GM18907 (cell line): ENCODE measurements around the gene BDH1.
"Not testable (repeated sequence)": the region's sequence is repeated elsewhere in the genome, so short reads cannot be mapped to it uniquely, and the experiment has no call there.

ENCODE experiments used
- ATAC-seq: cut with Tn5 transposase; IDR thresholded peaks from one replicate; pipeline ENCODE4 v1.9.1; 2021; ENCODE audit warnings: mild to moderate bottlenecking, moderate library complexity; ENCODE audit not compliant: unreplicated experiment

The BDH1 gene

DNA sequence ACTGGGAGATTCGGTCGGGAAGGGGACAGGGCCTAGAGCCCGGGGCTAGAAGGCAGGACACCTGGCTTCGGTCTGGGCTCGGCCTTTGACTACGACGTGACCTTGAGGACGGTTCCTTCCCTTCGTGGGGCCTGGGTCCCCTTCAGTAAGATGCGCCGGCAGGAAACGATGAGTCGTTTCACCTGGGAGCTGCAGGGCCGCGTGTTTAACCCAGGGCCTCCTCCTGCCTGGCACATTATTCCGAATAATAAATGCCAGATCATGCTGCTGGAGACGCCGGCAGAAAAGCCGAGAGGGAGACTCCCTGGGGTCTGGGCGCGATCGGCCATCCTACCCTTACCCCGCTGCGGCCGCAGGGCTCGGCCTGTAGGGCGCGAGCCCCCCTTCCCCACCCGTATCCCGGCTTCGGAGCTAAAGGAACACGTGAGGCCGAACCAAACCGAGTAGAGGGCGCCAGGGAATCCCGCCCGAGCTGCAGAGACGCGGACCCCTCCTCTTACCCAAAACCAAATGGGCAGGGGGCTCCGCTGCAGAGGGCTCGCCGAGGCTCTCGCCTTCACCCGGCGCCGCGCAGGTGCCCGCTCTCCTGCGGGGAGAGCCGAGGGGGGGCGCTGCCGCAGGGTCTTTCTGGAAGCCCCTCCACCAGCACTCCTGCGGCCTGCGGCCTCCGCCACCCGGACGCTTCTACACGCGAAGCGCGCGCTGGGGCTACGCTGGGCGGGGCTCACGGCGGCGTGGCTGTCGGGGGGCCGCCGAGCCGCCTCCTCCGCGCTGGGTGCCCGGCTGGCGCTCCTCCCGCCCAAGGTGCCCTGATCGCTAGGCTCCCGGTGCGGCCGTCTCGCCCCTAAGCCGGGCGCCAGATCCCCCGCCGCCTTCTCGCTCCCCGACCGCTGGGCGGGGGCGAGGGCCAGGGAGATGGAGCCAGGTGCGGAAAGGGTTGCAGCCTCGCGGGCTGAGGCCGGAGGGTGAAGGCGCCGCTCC, at the start of gene BDH1:
Gene BDH1, minus strand, starts transcription at position 688 of the 981 bp plus-strand sequence. CDS start 9,525 bp downstream, outside the sequence.
- ATAC-seq = peak; percentile 40

- ATAC-seq = no peak
Observed at GRCh38 chr3:197603317-197603933, 47.7 kb upstream of the BDH1 start.

GRCh38 chr3:197602351-197602750, 46.6 kb upstream of the BDH1 start:
- not testable (repeated sequence) for ATAC-seq

- ATAC-seq = not testable (repeated sequence)
Observed at GRCh38 chr3:197601566-197601840, 45.7 kb upstream of the BDH1 start.

DNA sequence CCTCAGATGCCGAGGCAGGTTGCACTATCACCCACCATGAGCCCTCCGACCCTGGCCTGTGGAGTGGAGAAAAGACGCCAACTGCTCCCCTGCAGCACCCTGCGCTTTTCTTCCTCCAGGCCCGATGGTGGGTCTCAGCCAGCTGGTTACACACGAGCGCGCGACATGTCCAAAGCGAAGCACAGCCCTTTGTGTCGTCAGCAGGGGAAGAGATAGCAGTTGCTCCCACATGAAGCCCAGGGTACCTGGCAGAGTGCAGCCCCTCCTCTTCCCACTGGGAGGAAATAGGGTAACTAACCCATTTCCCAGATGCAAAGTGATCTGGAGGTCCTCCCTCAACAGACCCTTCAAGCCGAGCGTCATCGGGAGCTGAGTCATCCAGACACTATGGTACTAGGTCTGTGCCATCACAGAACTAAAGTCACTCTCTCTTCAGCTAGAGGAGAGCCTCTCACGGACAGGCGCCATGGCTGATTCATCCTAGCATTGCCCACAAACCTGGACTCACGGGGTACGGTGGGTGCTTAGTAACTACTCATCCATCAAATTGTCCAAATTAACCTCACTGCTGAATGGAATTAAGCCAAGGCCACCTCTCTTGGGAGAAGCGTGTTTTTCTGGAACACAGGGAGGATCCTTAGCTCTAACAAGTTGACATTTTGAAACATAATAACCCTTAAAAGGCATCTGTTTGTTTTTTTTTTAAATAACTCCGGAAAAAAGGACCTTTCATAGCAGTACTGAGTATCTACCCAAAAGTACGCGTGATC, 45.2 kb upstream of the BDH1 start:
- no peak for ATAC-seq

DNA sequence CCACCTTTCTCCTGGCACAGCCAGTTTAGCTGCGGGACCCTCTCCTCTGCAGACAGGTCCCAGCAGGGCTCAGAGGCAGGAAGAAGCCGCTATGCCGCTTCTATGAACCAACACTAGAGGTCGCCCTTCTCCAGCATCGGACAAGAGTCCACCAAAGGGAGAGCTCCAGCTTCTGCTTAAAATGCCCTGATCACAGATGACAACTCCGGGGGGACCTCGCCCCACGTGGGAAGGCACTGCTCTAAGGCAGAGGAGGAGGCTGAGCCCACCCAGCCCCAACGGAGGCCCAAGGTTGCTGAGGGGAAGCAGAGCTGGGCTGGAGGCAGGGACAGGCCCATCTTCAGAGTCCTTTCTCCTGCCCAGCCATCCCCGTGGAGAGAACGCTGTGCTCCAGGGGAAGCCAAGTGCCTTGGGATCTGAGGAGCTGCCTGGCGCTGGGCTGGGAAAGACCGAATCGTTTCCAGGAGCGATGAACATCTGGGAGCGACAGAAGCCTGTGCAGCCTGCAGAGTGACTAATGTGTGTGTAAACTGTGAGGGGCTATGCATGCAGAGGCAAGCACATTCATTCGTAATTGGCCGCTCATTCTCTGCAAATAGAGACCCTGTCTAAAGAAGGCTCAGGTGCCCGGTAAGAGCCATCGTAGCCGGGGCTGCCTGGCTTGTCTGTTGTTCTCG, 43.5 kb upstream of the BDH1 start:
- peak; percentile 90 for ATAC-seq

GRCh38 chr3:197598404-197598980, 42.7 kb upstream of the BDH1 start:
- no peak for ATAC-seq

DNA sequence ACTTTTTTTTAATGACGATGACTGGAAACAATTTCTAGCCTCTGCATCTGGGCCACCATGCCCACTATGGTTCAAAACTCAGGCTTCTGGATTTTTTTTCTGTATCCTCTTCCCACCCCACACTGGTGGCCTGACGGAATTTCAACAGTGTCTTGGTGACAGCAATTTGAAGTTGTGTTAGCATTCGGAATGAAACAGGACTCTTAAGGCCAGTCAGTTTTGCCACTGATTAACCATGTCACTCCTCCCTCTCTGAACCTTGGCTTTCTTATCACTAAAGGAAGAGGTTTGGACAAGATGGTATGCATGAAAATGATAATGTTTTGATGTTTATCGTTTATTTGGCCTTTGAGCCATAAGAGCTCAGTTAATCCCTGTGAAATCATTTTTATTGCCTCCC, 41.6 kb upstream of the BDH1 start:
- no peak for ATAC-seq

GRCh38 chr3:197595470-197596185, 39.9 kb upstream of the BDH1 start:
- no peak for ATAC-seq

DNA sequence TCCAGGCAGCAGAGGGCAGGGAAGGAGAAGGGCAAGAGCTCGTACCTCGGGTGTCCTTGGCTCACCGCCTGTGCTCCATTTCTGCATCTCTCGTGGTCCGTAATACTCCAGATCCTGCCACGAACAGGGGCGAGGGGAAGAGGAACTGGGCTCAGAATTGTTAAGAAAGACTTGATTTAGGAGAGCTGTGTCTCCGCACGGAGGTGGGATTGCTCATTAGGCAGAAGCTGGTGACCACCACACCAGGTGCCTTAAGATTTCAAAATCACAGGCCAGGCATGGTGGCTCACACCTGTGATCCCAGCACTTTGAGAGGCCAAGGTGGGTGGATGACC, 37.2 kb upstream of the BDH1 start:
- no peak for ATAC-seq

- ATAC-seq = no peak
Observed at GRCh38 chr3:197592361-197593045, 36.7 kb upstream of the BDH1 start.

DNA sequence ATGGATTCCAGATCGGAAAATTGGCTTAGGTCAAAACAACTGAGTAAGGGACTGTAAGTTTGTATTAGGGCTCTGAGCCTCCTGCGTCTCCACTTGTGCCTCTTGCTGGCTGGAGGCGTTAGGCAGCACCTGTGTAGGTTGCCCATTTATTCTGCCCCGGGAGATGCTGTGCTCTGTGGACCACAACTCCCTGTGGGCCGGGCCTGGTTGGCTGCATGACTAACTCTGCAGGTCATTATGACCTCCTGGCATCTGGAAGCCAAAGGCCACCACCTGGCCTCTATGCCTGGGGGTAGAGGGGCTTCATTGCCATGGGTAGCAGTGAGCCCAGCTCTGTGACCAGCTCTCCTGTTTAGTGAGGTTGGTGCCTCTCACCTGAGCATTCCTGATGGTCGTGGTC, 36.0 kb upstream of the BDH1 start:
- ATAC-seq = no peak

DNA sequence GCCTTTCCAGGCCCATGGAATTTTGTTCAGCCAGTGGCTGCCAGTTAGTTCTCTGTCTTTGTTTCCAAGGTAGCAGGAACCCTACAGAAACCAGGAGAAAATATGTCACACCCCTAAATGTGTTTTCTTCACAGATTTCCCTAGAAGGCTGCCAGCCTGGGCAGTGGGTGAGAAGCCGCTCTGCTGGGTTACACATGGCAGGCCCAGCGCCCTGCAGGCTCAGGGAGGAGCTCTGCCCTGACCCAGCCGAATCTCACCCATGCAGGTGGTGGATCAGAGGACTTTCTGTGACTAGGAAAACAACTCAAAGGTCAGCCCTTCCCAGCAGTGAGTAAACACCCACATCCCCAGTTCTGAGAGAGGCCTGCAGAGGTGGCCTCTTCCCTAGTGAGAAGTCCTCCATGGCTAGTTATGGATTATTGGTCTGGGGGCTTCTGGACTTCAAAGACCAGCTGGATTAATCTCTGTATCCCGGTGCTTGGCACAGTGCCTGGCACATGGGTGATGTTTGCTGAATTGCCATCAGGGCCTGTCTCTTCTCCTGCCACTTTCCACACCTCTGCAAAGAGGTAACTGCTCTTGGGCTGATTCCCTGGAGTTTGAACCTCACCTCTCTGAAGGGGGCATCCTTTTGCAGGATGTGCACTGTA, 34.7 kb upstream of the BDH1 start:
- no peak for ATAC-seq

DNA sequence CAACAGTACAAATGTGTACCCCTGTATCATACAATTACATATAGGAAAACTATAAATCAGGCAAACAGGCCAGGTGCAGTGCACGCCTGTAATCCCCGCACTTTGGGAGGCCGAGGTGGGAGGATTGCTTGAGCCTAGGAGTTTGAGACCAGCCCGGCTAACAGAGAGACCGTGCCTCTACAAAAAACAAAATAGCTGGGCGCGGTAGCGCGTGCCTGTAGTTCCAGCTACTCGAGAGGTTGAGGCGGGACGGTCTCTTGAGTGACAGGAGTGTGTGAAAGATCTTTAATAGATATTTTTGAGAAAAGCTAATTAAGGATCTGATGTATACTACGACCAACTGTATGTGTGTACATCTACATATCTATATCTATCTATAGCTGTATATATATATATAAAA, 33.8 kb upstream of the BDH1 start:
- ATAC-seq = no peak

- not testable (repeated sequence) for ATAC-seq
Observed at GRCh38 chr3:197586768-197587167, 31.0 kb upstream of the BDH1 start.

DNA sequence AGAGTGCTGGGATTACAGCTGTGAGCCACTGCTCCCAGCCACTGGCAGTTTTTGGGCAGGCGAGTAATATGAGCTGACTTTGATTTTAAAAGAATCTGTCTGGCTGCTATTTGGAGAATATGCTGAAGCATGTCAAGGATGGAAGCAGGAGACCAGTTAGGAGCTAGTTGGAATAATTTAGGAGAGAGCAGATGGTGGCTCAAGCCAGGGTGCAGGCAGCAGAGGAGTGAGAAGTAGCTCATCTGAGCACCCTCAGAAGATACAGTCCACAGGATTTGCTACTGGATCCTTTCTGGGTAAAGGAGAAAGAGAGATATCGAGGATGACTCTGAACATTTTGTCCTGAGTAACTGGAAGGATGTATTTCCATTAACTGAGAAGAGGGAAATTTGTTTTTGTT, 30.4 kb upstream of the BDH1 start:
- no peak for ATAC-seq

DNA sequence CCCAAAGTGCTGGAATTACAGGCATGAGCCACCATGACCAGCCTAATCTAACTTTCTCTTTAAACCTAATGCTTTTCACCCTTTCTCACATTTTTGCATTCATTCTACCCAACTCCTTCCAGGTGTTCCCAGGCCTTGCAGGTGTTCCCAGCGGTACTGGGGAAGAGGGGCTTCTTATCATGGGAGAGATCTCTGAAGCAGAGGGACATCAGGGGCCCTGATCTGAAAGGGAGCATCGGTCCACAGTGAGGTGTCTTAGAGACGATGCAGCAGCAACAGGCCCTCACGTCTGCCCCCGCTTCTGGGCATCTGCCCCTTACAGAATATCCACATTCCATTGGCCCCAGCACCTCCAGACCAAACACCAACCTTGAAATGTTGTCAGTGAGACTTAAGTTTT, 29.0 kb upstream of the BDH1 start:
- no peak for ATAC-seq

DNA sequence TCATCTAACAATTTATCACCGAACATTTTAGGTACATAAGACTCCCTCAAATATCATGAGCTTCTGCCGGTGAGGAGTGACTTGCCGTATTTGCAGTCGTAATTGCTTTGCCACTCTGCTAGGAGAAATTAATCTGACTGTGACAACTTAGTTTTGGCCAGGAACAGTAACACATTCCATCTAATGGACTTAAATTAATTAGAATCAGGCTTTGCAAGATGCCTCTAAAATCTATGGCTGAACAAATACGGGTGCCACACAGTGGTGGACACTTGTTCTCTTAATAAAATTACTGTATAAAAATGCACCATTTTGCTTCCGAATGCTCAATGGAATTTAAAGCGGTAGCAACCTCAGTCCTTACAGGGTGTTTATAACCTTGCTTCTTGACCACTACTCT, 27.6 kb upstream of the BDH1 start:
- no peak for ATAC-seq

- ATAC-seq = no peak
Observed at GRCh38 chr3:197580253-197580691, 24.5 kb upstream of the BDH1 start.
